Mucosa of descending colon (tissue), 3 donors: Measurements from ENCODE around the gene SKAP2. TPM values are rescaled to one million over a fixed set of nuclear protein-coding genes. Genes with fewer than 3 reads are reported as not detected.

Source experiments
- ATAC-seq: fragments of 200-7000 bp; cut with Tn5 transposase; one replicate; pipeline ENCODE4 v1.9.1; 2020; ENCODE audit warnings: mild to moderate bottlenecking, moderate library complexity
- DNase-seq, 3 donors: peaks; one replicate each; pipeline ENCODE4 v3.0.0-alpha.2; 2020
- H3K36me3 ChIP-seq: fragments of 200-600 bp; one replicate; pipeline ENCODE4 v1.8.0; 2021; ENCODE audit warnings: low read depth, mild to moderate bottlenecking
- H3K4me1 ChIP-seq: fragments of 200-600 bp; one replicate; pipeline ENCODE4 v1.8.0; 2021; ENCODE audit warnings: low read depth, mild to moderate bottlenecking
- H3K4me3 ChIP-seq: fragments of 200-600 bp; one replicate; pipeline ENCODE4 v1.8.0; 2021; ENCODE audit warnings: mild to moderate bottlenecking
- H3K9me3 ChIP-seq: fragments of 200-600 bp; one replicate; pipeline ENCODE4 v1.8.0; 2021; ENCODE audit warnings: mild to moderate bottlenecking
- intact Hi-C, 2 donors: fragments of 100-400 bp; cut with DNase I in 1 of 2; cut with micrococcal nuclease in 1 of 2; formaldehyde crosslinking; loops; one replicate each; pipeline versions ENCODE4 v1.11.0 to v1.11.1; 2022; cut with DNase I, micrococcal nuclease
- total RNA-seq, 3 donors: library from RNA; stranded (reverse); fragmentation: NEBNext Ultra II Directional in 2 of 3; extraction: Animal tissue kit (Norgen Biotek cat#: 25700) in 2 of 3; gene quantifications; one replicate each; pipeline versions ENCODE4 v1.2.1 to v1.2.4, GENCODE V29; 2021 to 2023
- TF ChIP-seq, protein P1 (sequence below): fragments of 200-600 bp; IDR thresholded peaks from one replicate; pipeline ENCODE4 v1.8.0; 2022; ENCODE audit warnings: antibody characterized with exemption, mild to moderate bottlenecking
- donor health status: DM: no; HTN: no; CAD: no; lungs with moderate emphysema.
- donor health status: DM: no; HTN: no; CAD: no.
- donor health status: DM: no; HTN: yes; CAD: no.

Gene SKAP2
- total RNA-seq, 3 donors from 2014 or later, result 36.5 to 51.7 (median 40.3) TPM

DNA sequence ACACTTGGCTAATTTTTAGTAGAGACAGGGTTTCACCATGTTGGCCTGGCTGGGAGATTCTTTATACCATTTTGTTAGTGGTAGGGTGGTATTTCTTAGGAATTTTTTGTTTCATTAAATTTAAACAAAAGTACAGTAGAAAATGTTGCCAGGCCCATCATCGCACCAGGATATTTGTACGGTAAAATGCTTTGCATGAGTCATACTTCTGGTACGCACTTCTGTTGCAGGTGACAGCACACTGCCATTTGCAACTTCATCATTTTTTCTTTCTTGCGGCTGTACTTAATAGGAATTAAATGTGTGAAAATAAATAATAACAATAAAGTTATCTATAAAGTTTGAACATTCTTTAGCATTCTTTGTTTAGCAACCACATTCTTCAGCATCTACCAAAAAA, 195.6 kb downstream of the SKAP2 start:
- H3K4me3 ChIP-seq, result no peak overlapping the region
- no peaks in the 10 kb centered on the region for H3K9me3 ChIP-seq
- TF ChIP-seq, protein P1, sequence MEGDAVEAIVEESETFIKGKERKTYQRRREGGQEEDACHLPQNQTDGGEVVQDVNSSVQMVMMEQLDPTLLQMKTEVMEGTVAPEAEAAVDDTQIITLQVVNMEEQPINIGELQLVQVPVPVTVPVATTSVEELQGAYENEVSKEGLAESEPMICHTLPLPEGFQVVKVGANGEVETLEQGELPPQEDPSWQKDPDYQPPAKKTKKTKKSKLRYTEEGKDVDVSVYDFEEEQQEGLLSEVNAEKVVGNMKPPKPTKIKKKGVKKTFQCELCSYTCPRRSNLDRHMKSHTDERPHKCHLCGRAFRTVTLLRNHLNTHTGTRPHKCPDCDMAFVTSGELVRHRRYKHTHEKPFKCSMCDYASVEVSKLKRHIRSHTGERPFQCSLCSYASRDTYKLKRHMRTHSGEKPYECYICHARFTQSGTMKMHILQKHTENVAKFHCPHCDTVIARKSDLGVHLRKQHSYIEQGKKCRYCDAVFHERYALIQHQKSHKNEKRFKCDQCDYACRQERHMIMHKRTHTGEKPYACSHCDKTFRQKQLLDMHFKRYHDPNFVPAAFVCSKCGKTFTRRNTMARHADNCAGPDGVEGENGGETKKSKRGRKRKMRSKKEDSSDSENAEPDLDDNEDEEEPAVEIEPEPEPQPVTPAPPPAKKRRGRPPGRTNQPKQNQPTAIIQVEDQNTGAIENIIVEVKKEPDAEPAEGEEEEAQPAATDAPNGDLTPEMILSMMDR, result no peak
- ATAC-seq (no peak), DNase-seq (no peak)
- intact Hi-C loops, result loop anchor here in 1 of 2 donors (5.0 to 10.0 kb wide), 2 partner anchors 164 to 292 kb away; no protein-coding TSS in a partner anchor
- H3K36me3 ChIP-seq, result no peaks in the 10 kb centered on the region
- H3K4me1 ChIP-seq, result no peaks in the 10 kb centered on the region

DNA sequence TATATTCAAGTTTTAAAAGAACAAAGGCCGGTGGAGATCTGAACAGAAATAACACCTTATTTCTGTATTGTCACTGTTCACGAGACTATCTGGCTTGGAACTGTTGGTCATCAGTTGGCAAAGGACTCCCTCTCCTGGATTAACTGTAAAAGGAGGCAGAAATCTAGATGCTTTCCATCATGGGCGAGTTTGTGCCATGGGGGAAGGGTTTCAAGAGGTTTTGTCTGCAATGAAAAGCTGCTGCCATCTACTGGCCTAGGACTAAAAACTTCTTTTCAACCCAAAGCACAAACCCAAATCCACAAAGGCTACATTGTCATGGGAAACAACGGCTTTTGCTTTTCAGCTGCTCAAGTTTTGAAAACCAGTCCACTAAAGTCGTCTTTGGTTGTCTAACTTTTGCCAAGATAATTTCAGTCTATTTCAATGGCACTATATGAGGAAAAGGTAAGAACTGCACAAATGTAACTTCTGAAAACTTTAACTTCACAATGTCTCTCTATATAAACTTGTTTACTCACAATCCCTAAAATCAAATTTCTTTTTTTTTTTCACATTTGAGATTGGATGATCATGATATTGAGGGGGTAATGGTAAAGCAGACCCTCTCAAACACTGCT, 196.8 kb downstream of the SKAP2 start:
- TF ChIP-seq, protein P1, result peak; percentile 38
- intact Hi-C loops, result loop anchor here in 1 of 2 donors (5.0 to 10.0 kb wide), 2 partner anchors 163 to 290 kb away; no protein-coding TSS in a partner anchor
- Histone ChIP-seq H3K9me3 (no peaks in the 10 kb centered on the region), H3K4me3 (no peak overlapping the region), H3K4me1 (no peaks in the 10 kb centered on the region), H3K36me3 (no peaks in the 10 kb centered on the region)
- DNase-seq (peak in 2 of 3 donors; percentile 34 to 76), ATAC-seq (peak; percentile 96)

DNA sequence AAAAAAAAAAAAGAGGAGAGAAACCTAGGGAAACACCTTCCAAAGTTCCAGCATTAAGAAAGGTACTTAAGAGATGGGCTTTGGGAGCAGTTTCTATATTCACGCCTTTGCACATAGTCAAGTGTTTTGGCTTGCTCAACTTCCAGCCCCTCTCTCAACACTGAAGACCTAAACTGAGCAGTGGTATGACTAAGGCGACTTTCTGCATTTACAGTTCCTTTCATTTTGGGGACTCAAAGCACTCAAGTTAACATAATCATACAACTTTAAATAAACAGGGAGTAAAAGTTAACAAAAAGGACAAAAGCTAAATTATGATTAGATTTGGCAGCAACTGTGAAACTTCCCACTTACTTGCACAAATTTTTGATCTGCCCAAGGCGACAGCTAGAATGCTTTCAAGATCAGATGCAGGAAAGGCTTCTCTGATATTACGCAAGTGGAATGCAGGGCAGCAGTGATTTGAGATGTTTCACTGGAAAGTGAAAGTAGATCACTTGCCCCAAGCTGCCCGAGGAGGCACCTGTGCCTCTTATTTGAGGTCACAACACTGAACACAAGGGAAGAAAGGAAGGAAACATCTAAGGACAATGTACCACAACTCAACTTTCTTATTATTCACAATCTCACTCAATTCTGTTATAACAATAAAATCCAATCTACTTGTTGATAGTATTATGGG, 199.5 kb downstream of the SKAP2 start:
- Histone ChIP-seq H3K4me3 (no peak overlapping the region), H3K4me1 (no peaks in the 10 kb centered on the region), H3K9me3 (no peaks in the 10 kb centered on the region), H3K36me3 (no peaks in the 10 kb centered on the region)
- TF ChIP-seq, protein P1, result no peak
- DNase-seq (peak in 1 of 3 donors; percentile 23), ATAC-seq (peak; percentile 82)
- intact Hi-C loops, result loop anchor here in 1 of 2 donors (5.0 to 10.0 kb wide), 2 partner anchors 160 to 288 kb away; no protein-coding TSS in a partner anchor

DNA sequence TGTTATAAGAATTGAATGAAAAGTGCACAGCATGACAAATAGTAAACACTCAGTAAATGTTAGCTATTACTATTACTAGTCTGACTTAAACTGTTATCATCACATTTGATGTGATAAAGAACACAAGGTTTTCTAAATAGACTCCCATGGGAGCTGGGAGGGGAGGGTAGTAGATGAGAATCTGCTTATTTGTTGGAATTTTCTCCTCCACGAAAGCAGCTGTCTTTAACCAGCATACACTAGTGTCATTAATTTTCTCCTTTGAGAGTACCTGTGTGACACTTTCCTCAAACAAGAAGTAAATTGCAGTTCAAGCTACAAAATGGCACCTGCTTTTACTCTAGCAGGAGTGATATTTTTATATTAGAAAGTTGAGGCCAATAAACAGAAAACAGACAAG, 200.1 kb downstream of the SKAP2 start:
- ATAC-seq (no peak), DNase-seq (no peak)
- no peak overlapping the region for H3K4me3 ChIP-seq
- intact Hi-C loops, result loop anchor here in 1 of 2 donors (10.0 kb wide), 1 partner anchor 159 kb away; no protein-coding TSS in a partner anchor
- H3K36me3 ChIP-seq, result no peaks in the 10 kb centered on the region
- H3K4me1 ChIP-seq, result no peaks in the 10 kb centered on the region
- TF ChIP-seq, protein P1, result no peak
- H3K9me3 ChIP-seq, result no peaks in the 10 kb centered on the region

DNA sequence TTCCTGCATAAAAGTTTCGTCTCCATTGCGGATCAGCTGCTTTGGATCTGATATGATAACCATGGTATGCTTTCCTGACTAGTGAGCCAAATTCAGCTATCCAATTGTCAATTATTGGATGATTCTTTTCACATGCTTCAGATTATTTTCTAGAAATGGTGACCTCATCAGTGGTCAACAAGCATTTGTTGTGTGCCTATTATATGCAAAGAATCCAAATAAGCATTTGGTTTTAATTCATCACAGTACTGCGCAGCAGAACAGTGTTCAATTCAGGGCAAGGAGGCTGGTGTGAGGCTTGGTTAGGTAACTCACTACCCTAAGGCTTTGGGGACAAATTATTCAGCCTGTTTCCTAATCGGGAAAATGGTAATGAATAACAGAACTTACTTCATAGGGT, 200.5 kb downstream of the SKAP2 start:
- H3K9me3 ChIP-seq, result no peaks in the 10 kb centered on the region
- TF ChIP-seq, protein P1, result no peak
- H3K4me1 ChIP-seq, result no peaks in the 10 kb centered on the region
- ATAC-seq (no peak), DNase-seq (no peak)
- no peak overlapping the region for H3K4me3 ChIP-seq
- intact Hi-C loops, result loop anchor here in 1 of 2 donors (10.0 kb wide), 1 partner anchor 159 kb away; no protein-coding TSS in a partner anchor
- H3K36me3 ChIP-seq, result no peaks in the 10 kb centered on the region
